GM19035 (cell line): ENCODE data around the gene DNER.
"Not testable (repeated sequence)": the region's sequence is repeated elsewhere in the genome, so short reads cannot be mapped to it uniquely, and the experiment has no call there.

Experiments used
- ATAC-seq: cut with Tn5 transposase; IDR thresholded peaks from one replicate; pipeline ENCODE4 v1.9.1; 2021; ENCODE audit not compliant: unreplicated experiment

DNER gene

DNA sequence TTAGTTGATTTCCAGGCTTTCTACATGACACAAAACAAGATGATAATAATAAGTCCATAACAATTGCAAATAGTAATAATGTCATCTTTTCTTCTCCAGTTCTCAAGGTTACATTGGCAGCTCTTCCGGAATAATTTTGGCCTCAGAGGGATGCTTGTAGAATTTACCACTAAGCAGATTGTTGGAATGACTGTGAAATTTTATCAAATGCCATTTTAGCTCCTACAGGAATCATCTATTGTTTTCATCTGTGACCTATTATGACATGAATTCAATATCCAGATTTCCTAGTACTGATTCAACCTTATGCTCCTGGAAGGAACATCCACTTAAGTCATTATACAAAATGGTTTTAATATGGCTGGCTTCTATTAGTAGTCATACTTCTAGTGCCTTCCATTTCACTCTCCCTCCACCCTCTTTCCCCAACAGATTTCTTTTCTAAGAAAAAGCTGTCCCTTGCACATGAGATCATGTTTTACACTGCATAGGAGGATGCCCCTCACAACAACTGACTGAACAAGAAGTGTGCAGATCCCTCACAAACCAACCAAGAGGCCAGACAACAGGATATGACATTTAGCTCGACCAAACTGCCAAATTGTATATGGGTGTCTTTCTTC is 200.0 kb downstream of the DNER start:
- no peak for ATAC-seq

DNA sequence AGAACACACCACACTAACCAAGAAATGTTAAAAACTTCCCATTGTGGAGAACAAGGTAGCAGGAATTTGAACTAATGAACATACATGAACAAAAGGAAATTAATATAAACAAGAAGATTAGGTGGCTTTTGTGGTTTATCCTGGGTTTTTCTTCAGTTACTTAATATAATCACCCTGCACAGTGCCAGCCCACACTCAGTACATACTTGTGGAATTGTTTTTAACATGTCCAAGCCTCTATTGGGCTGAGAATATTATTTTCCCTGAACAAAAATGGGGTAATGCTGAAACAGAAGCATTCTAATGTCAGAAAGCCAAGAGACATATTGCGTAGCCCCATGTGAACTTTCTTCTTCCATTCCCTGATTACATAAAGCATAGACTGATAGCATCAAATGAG is 202.8 kb downstream of the DNER start:
- ATAC-seq, result no peak

DNA sequence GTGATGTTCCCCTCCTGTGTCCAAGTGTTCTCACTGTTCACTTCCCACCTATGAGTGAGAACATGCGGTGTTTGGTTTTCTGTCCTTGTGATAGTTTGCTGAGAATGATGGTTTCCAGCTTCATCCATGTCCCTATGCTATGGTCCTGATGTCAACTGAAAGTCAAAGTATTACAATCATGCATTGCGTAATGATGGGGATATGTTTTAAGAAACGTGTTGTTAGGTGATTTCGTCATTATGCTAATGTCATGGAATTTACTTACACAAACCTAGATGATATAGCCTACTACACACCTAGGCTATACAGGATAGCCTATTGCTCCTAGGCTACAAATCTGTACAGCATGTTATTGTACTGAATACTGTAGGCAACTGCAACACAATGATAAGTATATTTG is 207.7 kb downstream of the DNER start:
- not testable (repeated sequence) for ATAC-seq

DNA sequence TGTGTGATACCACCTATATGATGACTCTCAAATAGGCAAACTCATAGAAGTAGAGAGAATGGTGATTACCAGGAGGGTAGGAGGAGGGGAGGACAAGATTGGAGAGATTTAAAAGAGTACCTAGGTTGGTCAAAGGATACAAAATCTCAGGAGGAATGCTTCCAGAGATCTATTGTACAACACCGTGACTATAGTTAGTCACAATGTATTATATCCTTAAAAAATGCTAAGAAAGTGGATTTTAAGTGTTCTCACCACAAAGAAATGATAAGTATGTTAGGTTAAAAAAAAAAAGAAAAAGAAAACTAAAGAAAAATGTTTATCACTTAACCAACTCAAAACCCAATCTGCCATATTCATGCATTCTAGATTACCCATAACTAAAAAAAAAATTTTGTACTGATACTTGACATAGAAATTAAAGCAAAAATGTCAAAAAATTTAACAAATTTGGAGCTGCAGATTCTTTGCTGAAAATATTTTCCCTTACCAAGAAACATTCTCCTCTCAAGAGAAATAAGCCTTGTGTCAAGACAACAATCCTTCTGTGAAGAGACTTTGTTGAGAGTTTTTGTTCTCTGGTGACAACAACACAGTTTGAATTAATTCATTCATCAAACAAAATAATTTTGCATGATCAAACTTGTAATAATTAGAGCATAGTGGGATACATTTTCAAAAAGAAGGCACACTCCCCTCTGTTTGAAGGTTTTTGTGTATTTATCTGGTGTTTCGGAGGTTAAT is 213.1 kb downstream of the DNER start:
- ATAC-seq, result no peak

DNA sequence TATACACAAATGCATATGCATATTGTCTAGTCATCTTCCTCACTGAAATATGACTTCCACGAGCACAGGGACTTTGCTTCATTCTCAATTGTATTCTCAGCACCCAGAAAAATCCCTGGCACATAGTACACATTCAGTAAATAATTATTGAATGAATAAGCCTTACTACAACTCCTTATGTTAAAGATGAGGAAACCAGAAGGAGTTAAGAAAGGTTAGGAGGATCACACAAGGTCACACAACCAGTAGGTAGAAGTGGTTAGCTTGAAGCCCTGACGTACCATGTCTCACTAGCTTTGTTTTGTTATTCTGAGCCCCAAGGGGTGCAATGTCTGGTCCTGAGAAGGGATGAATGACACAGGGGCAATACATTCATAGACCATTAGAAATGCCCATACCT is 222.3 kb downstream of the DNER start:
- ATAC-seq, result no peak

DNA sequence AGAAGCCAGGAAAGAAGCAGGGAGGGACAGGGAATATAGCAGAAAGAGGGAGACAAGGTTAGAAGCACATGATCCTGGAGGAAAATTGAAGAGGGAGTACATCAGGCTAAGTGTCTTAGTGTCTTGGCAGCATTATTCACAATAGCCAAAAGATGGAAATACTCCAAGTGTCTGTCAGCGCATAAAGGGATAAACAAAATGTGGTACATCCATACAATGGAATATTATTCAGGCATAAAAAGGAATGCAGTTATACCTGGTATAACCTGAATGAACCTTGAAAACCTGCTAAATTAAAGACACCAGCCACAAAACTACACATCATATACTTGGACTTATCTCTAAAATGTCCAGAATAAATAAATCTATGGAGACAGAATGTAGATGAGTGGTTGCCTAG is 224.2 kb downstream of the DNER start:
- ATAC-seq, result no peak

DNA sequence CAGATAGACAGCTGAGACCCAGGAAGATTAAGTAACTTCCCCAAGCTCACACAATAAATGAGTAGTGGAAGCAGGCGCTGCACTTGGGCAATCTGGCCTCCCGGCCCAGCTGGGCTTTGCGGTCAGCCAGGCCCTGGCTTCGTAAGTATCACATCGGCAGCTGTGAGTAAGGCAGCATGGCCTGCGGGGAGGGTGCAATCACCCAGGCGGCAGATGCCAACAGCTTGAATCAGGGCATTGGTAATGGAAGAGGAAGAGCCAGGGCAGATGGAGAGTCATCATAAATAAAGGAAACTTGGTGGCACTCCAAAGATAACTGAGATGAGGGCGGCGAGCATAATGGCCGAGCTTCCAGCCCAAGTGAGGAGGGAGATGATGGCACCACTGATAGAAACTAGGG is 225.3 kb downstream of the DNER start:
- ATAC-seq, result no peak

DNA sequence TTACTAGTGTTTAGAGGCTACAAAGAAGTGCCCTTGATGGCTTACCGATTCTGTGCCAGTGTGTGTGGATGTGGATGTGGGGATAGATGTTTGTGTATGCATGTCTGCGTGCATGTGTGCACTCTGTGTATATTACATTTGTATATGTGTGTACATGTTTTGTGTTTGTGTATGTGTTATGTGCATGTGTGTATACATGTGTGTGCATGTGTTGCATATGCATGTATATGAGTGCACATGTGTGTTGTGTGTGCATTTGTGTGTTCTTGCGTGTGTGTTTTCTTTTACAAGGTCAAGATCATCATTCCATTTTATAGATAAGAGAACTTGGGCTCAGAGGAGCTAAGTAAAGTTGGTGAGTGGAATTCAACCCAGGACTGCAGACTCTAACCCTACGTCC is 226.1 kb downstream of the DNER start:
- ATAC-seq, result no peak

DNA sequence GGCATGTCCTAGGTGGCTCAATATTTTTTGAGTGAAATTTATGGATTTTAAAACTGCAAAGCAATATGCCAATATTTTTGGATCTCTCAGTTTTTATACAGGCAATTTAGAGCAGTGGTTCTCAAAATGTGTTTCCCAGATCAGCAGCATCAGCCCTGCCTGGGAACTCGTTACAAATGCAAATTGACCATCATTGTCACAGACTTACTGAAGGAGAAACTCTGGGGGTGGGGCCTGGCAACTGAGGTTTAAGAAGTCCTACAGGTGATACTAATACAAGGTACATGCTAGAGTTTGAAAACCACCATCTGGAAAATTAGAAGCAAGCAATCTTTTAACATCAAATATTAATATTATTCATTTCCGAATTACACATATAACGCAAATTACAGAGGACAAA is 227.7 kb downstream of the DNER start:
- ATAC-seq, result no peak

DNA sequence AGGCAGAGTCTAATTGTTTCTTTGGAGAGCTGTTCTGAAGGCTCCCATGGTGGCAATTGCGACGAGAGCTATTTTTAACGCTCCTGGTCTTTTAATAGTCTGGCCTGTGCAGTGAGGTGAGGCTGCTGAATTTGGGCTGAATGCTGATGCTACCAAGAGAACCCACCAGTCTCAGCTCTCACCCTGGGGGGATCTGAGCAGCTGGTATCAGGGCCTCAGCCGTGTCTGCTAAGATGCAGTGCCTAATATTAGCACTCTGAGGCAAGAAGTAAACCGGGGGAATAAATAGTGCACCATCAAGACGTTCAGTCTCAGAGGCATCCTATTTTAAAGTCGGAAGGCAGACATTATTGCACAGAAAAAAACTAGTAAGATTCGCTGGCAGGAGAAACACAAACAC is 228.5 kb downstream of the DNER start:
- ATAC-seq, result no peak

DNA sequence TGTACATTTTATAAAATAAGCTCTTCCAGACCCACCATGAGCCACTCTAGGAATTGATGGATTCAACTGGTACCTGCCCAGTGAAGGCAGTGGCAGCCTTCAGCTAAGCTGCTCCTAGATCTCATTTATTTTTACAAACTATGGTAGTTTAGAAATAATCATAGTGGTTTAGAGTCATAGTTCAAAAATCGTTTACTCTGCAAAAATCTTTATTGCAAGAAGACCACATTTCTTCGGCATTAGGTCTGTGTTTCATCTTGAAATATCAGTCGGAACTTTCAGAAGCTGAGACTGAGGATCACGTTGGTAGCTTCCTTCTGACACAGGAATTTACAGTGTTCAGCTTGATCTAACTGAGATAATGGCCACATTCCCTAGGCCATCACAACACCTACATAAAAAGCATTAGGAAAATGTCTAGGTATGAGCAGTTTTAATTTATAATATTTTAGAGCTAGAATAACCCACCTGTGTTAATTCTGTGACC is 237.0 kb downstream of the DNER start:
- ATAC-seq, result no peak

DNA sequence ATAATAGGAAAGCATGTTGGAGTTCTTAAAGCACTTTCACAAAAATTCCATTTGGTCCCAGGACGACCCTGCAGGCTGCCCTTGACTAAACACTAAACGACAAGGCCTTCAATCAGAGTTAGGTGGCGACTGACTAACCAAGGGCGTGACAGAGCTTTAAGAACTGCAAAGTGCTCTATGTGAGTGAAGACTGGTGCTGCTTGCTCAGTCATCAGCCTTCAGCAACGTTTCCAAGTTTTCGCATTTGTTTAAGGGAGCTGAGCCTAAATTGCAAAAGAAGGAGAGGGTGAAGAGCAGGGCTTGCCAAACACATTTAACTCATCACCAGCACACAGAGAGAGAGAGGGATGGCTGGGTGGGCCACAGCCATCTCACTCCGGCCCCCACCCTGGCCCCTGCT is 238.6 kb downstream of the DNER start:
- ATAC-seq, result no peak

DNA sequence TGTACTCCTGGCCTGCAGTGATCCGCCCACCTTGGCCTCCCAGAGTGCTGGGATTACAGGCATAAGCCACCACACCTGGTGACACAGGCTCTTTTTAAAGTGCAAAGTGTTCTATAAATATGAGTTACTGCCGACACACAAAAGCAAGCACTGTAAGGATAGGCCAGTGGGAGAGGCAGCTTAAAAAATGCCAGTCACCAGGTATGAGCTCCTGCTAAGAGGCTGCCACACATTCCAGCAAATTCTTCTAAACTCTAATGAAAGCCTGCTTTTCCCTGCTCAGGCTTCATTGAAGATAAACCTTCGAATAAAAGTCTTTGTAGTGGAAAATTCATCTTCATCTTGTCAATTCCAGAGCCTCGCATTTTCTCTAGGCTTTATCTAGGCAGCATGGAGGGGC is 240.2 kb downstream of the DNER start:
- no peak for ATAC-seq

DNA sequence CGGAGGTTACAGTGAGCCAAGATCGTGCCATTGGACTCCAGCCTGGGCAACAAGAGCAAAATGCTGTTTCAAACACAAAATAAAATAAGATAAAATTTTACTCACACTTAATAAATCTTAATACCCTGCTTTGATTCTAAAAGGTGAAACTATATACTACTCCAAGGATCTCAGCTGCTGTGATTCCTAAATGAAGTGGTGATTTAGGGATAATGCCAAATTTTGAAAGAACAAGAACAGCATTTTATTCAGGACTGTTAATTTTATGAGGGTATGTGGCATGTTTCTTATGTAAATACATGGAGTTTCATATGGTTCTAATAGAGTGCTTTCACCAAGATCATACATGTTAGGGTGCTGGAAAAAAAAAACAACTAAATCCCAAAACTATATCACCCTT is 243.6 kb downstream of the DNER start:
- ATAC-seq, result no peak

DNA sequence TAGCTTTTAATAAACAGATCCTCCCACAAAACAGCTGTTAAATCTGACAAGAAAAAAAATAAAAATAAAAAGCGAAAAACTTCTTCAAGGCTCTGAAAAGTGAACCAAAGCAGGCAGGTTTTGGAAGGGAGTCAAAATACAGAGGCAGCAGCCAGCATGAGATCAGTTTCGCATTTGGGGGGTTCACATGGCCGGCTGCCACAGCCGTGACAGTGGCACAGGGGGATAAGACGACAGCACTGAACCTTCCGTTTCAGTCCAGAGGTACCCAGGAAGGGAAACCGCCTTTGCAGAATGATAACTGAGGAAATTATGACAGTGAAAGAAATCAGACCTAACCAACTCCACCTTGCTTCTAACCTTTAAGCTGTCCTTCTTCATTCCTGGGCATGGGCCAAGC is 246.6 kb downstream of the DNER start:
- no peak for ATAC-seq

DNA sequence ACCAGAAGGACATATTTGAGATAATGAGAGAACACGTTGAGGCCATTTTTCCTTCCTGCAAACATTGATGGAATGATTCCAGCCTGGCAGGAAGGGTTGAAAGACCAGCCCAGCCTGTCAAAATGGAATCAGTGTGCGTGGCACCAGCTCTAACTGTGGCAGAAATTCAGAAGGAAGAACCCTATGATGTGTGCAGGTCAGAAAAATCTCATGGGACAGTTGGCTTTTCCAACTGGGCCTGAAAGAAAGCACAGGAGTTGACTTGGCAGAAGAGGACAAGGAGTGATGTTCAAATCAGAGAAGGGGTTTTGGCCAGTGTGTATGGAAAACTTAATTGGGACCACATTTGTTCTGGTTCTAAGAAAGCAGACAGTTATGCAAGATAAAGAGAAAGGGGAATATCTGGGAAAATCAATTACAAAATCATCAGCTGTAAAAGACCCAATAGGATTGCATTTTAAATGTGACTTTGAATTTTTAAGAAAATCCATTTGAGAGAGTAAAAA is 250.5 kb downstream of the DNER start:
- ATAC-seq, result no peak

DNA sequence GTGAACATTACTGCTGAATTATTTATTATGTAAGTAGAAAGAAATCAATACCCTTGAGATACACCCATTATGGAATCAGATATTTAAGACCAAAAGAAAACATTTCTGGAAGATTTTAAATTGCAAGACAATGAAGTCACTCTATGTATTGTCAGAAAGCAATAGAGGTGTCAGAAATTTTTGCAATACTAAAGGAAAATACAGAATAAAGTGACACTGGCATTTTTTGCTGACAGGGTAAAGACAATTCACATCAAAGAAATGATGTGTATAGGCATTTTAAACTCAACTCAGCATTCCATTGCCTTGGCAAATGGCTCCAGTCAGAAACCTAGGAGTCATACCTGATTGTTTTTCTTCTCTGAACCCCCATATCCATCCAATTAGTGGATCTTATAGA is 252.2 kb downstream of the DNER start:
- ATAC-seq, result no peak

DNA sequence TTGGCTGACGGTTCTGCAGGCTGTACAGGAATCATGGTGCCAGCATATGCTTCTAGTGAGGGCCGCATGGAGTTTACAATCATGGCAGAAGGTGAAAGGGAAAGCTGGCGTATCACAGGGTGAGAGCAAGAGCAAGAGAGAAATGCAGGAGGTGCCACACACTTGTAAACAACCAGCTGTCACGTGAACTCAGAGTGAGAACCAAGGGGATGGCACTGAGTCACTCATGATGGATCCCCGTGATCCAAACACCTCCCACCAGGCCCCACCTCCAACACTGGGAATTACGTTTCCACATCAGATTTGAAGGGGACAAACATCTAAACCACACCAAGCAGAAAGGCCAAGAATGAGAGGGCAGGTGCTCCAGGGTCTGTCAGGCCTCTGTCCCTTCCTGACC is 258.3 kb downstream of the DNER start:
- ATAC-seq, result no peak

DNA sequence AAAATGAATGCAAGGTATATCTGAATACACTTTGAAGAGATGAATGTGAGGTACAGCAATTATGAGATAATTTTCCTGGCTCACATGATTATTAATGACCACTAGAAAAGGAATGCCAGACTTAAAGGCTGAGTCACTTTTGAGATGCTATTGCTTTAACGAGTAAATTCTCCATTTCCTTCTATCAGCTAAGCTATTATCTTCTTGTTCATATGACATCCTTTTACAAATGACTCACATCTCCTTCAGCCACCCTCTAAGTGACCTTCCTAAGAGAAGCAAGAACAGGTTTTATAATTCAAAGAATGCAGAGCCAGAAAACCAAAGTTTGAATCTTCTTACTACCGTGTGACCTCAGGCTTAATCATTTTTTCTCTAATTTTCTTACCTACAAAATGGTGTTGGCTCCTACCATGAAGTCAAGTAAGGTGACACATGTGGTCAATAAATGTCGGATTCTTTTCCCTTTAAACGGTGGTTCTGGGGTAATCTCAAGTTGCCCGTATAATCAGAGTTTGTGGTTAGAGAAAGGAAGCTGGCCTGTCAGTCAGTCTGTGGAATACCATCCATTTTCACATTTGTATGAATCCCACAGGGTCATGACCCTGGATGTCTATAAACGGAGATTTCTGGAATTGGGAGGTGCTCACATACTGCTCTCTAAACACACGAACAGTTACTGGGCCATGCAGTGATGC is 259.3 kb downstream of the DNER start:
- no peak for ATAC-seq

DNA sequence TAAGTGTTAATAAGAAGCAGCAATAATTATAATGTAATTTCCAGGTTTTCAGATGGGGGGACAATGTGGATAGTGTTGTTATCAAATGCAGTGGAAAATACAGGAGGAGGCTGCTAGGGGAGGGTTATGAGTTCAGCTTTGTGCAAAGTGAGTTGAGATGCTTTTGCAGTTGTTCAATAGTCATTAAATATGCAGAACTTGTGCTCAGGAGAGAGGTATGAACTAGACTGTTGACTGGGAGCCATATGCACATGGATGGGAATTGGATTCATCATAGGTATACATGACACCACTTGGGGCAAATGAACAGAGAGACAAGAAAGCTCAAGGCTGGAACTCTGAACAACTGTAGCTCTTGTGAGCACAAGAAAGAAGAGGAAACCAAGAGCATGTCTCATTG is 261.1 kb downstream of the DNER start:
- ATAC-seq, result no peak

DNA sequence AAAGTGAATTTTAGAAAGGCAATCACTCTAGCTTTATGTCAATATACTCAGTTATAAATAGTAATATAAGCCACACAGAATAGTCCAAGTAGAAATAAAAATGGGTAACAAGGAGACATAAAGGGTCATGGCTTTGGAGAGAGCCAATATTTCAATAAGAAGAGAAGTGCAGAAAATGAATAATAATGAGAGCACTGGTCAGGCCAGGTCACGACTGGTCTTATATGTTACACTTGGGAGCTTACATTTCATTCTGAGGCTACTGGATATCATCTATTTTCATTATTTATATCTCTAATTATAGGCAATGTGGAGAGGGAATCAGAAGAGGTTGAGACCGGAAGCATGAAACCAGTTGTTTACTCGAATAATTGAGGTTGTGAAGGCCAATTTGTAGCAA is 262.5 kb downstream of the DNER start:
- no peak for ATAC-seq

DNA sequence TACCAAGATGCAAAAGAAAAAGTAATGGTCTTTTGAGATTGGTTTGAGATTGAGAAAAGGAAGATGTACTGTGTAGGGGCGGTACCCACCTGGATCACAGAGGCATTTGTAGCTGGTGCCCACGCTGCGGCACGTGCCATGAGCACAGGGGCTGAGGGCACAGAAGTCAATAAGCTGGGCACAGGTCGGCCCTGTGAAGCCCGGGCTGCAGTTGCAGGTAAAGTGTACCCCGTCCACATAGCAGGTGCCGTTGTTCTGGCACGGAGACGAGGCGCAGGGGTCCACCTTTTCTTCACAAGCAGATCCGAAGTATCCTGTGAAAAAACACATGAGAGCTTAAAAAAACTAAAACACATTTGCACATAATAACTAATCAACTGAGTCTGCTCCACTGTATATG is 267.1 kb downstream of the DNER start:
- no peak for ATAC-seq
